OCI-LY1 (cell line): ENCODE measurements around the gene AKT3.

Experiments used
- H2AFZ ChIP-seq: fragments of 200-600 bp; sonication (generic), shearing (Covaris generic); 2 replicates; pipeline ENCODE4 v1.6.0; 2014; ENCODE audit warnings: antibody characterized with exemption, mild to moderate bottlenecking, low read length
- H3F3A ChIP-seq: fragments of 200-600 bp; sonication (generic), shearing (Covaris generic); 2 replicates; pipeline ENCODE4 v1.6.0; 2014; ENCODE audit warnings: mild to moderate bottlenecking, antibody characterized with exemption, low read length, moderate library complexity; ENCODE audit not compliant: insufficient read depth
- H3K27ac ChIP-seq: fragments of 200-600 bp; sonication (generic); 2 replicates; pipeline ENCODE4 v1.5.1; 2014; ENCODE audit warnings: low read length, mixed run types, mild to moderate bottlenecking, low read depth; ENCODE audit not compliant: poor library complexity, severe bottlenecking
- H3K27me3 ChIP-seq: fragments of 200-600 bp; sonication (generic); 2 replicates; pipeline ENCODE4 v1.6.0; 2014; ENCODE audit warnings: antibody characterized with exemption, mild to moderate bottlenecking, low read length, moderate library complexity; ENCODE audit not compliant: insufficient read depth
- H3K36me3 ChIP-seq: fragments of 200-600 bp; sonication (generic); 2 replicates; pipeline ENCODE4 v1.6.1; 2014; ENCODE audit warnings: mild to moderate bottlenecking, antibody characterized with exemption, low read length, moderate library complexity, mixed read lengths; ENCODE audit not compliant: insufficient read depth
- H3K4me1 ChIP-seq: fragments of 200-600 bp; sonication (generic); 2 replicates; pipeline ENCODE4 v1.5.1; 2014; ENCODE audit warnings: mild to moderate bottlenecking, low read length, moderate library complexity; ENCODE audit not compliant: insufficient read depth, severe bottlenecking
- H3K4me2 ChIP-seq: fragments of 200-600 bp; sonication (generic), shearing (Covaris generic); 2 replicates; pipeline ENCODE4 v1.6.1; 2014; ENCODE audit warnings: low read length
- H3K4me3 ChIP-seq: fragments of 200-600 bp; sonication (generic); 2 replicates; pipeline ENCODE4 v1.5.1; 2014; ENCODE audit warnings: low read length, low read depth, mild to moderate bottlenecking, mixed read lengths; ENCODE audit not compliant: poor library complexity, severe bottlenecking
- H3K79me2 ChIP-seq: fragments of 200-600 bp; shearing (Covaris generic); 2 replicates; pipeline ENCODE4 v1.6.1; 2016; ENCODE audit warnings: mixed run types, low read length, mixed read lengths; ENCODE audit not compliant: insufficient read depth
- H3K9ac ChIP-seq: fragments of 200-600 bp; sonication (generic), shearing (Covaris generic); 2 replicates; pipeline ENCODE4 v1.6.1; 2014; ENCODE audit warnings: mild to moderate bottlenecking, low read length, mixed read lengths
- H3K9me2 ChIP-seq: fragments of 200-600 bp; sonication (generic), shearing (Covaris generic); 2 replicates; pipeline ENCODE4 v1.6.1; 2014; ENCODE audit warnings: low read depth, mild to moderate bottlenecking, low read length, mixed read lengths
- H3K9me3 ChIP-seq: fragments of 200-600 bp; shearing (Covaris generic); 2 replicates; pipeline ENCODE4 v1.6.1; 2014; ENCODE audit warnings: low read length, mixed read lengths
- H4K20me1 ChIP-seq: fragments of 200-600 bp; sonication (generic), shearing (Covaris generic); 2 replicates; pipeline ENCODE4 v1.6.0; 2016; ENCODE audit warnings: mild to moderate bottlenecking, low read length; ENCODE audit not compliant: insufficient read depth
- EZH2 ChIP-seq: fragments of 200-600 bp; sonication (generic), shearing (Covaris generic); IDR thresholded peaks from 2 replicates; pipeline ENCODE4 v1.8.0; 2017; ENCODE audit warnings: borderline replicate concordance, mixed run types, mild to moderate bottlenecking, antibody characterized with exemption, low read length, moderate library complexity, mixed read lengths
- TF ChIP-seq, protein P1 (sequence below): fragments of 200-600 bp; sonication (generic), shearing (Covaris generic); IDR thresholded peaks from 2 replicates; pipeline ENCODE4 v1.5.1; 2017; ENCODE audit warnings: mild to moderate bottlenecking, antibody characterized with exemption, low read length, moderate library complexity, mixed read lengths

Gene AKT3

DNA sequence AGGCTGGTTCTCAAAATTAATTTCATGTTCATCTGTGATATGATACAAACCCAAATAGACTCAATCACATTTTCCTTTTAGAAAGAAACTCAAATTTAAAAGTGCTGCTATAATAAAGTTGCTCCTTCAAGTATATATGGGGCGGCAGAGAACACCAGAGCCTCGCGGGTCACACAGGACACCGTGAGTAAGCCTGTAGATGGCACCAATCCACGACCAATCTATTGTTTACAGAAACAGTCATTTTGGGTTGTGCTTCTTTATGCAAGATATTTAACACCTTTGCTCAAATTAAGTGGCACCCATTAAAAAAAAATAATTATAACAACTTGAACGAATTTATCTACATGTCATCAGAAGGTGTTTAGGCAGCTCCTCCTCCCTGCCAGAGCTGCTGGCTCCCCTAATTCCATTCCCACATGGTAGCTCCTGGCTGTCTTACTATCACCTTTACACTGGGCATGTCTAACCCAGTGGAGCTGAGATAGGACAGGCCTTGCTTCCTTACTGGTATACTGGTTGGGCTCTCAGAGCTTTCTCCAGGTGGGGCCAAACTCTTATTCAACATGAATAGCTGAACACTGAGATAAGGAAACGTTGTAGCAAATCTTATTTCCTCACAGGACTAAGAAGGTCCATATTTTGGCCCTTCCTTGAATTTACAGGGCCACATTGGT, 307.2 kb downstream of the AKT3 start:
- H4K20me1 ChIP-seq: no peaks in the 10 kb centered on the region
- H3K27me3 ChIP-seq: no peaks in the 10 kb centered on the region
- no peaks in the 10 kb centered on the region for H3F3A ChIP-seq
- no peak overlapping the region for H3K27ac ChIP-seq
- H3K9me2 ChIP-seq: no peaks in the 10 kb centered on the region
- no peak overlapping the region for H2AFZ ChIP-seq
- no peaks in the 10 kb centered on the region for H3K79me2 ChIP-seq
- H3K9ac ChIP-seq: no peak overlapping the region
- TF ChIP-seq, protein P1, sequence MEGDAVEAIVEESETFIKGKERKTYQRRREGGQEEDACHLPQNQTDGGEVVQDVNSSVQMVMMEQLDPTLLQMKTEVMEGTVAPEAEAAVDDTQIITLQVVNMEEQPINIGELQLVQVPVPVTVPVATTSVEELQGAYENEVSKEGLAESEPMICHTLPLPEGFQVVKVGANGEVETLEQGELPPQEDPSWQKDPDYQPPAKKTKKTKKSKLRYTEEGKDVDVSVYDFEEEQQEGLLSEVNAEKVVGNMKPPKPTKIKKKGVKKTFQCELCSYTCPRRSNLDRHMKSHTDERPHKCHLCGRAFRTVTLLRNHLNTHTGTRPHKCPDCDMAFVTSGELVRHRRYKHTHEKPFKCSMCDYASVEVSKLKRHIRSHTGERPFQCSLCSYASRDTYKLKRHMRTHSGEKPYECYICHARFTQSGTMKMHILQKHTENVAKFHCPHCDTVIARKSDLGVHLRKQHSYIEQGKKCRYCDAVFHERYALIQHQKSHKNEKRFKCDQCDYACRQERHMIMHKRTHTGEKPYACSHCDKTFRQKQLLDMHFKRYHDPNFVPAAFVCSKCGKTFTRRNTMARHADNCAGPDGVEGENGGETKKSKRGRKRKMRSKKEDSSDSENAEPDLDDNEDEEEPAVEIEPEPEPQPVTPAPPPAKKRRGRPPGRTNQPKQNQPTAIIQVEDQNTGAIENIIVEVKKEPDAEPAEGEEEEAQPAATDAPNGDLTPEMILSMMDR: no peak; the same call in 1 of the 2 replicates
- TF ChIP-seq EZH2: no peak
- H3K4me1 ChIP-seq: no peaks in the 10 kb centered on the region
- no peak overlapping the region for H3K4me2 ChIP-seq
- no peaks in the 10 kb centered on the region for H3K36me3 ChIP-seq
- no peak overlapping the region for H3K4me3 ChIP-seq
- H3K9me3 ChIP-seq: no peaks in the 10 kb centered on the region

DNA sequence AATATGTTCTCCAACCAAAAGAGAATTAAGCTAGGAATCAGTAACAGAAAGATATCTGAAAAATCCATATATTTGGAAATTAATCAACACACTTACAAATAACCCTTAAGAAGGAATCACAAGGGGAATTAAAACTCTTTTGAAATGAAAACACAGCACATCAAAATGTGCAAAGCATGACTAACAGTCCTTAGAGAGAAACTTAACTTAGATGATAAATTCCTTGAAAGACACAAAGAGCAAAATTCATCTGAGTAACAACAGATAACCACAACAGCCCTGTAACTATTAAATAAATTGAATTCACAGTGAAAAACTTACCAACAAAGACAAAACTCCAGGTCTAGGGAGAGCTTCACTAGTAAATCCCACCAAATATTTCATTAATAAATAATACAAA, 310.4 kb downstream of the AKT3 start:
- Histone ChIP-seq H2AFZ (no peak overlapping the region), H3K4me2 (no peak overlapping the region), H4K20me1 (no peaks in the 10 kb centered on the region), H3K27ac (no peak overlapping the region), H3K36me3 (no peaks in the 10 kb centered on the region), H3K79me2 (no peaks in the 10 kb centered on the region), H3K4me1 (no peaks in the 10 kb centered on the region), H3K9me3 (no peaks in the 10 kb centered on the region), H3K27me3 (no peaks in the 10 kb centered on the region), H3F3A (no peaks in the 10 kb centered on the region), H3K4me3 (no peak overlapping the region), H3K9ac (no peak overlapping the region), H3K9me2 (no peaks in the 10 kb centered on the region)
- TF ChIP-seq EZH2: no peak
- TF ChIP-seq, protein P1: no peak

DNA sequence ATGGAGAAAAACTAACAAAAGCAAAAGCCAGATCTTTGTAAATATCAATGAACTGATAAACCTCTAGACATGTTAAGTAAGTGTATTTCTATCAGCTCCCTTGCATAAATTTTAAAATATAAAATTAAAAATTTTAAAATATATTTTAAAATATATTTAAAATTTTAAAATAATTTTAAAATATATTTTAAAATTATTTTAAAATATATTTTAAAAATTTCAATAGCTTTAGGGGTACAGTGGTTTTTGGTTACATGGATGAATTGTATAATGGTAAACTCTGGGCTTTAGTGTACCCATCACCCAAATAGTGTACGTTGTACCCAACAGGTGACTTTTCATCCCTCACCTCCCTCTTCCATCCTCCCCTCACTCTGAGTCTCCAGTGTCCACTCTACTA, 315.0 kb downstream of the AKT3 start:
- Histone ChIP-seq H3K9ac (no peak overlapping the region), H3K9me3 (no peaks in the 10 kb centered on the region), H3K4me3 (no peak overlapping the region), H4K20me1 (no peaks in the 10 kb centered on the region), H3K4me2 (no peak overlapping the region), H3K27ac (no peak overlapping the region), H3K27me3 (no peaks in the 10 kb centered on the region), H3K9me2 (no peaks in the 10 kb centered on the region), H3K4me1 (no peaks in the 10 kb centered on the region), H3K36me3 (no peaks in the 10 kb centered on the region), H3F3A (no peaks in the 10 kb centered on the region), H2AFZ (no peak overlapping the region), H3K79me2 (no peaks in the 10 kb centered on the region)
- TF ChIP-seq, protein P1: no peak
- TF ChIP-seq EZH2: no peak
